Ovary (tissue), 9 donors: ENCODE measurements around the gene NAV2. TPM values are rescaled to one million over a fixed set of nuclear protein-coding genes. Genes with fewer than 3 reads are reported as not detected.

Experiments
- DNase-seq, 5 donors: peaks; one replicate each; pipeline ENCODE4 v3.0.0-alpha.2; 2019 to 2020
- H3K27ac ChIP-seq, 2 donors: fragments of 200-600 bp; one replicate each; pipeline versions ENCODE4 v1.5.1 to v1.8.0; 2019 to 2022
- H3K27me3 ChIP-seq: fragments of 200-600 bp; one replicate; pipeline ENCODE4 v1.8.0; 2022
- H3K36me3 ChIP-seq: fragments of 200-600 bp; sonication (generic); one replicate; pipeline ENCODE4 v1.5.1; 2019
- H3K4me1 ChIP-seq: one replicate; pipeline ENCODE4 v1.8.1; 2013; ENCODE audit warnings: mild to moderate bottlenecking, moderate library complexity; ENCODE audit not compliant: insufficient read depth
- H3K4me3 ChIP-seq: fragments of 200-600 bp; sonication (generic); one replicate; pipeline ENCODE4 v1.5.1; 2017
- H3K9me3 ChIP-seq, 2 donors: fragments of 200-600 bp in 1 of 2; sonication (generic) in 1 of 2; one replicate each; pipeline versions ENCODE4 v1.5.1 to v1.8.1; 2013 to 2019; ENCODE audit warnings: mild to moderate bottlenecking in 1 of 2, moderate library complexity in 1 of 2
- CTCF ChIP-seq, 3 donors: fragments of 450-650 bp in 2 of 3; fragments of 200-600 bp in 1 of 3; IDR thresholded peaks; one replicate each; pipeline versions ENCODE4 v1.5.1 to v1.8.0; 2016 to 2022; ENCODE audit warnings: antibody characterized with exemption in 3 of 3, mild to moderate bottlenecking in 1 of 3
- EP300 ChIP-seq: sonication (generic); formaldehyde crosslinking; IDR thresholded peaks from one replicate; pipeline ENCODE4 v1.6.1; 2017; ENCODE audit warnings: antibody characterized with exemption
- POLR2A ChIP-seq: fragments of 450-650 bp; IDR thresholded peaks from one replicate; pipeline ENCODE4 v1.6.1; 2017; ENCODE audit warnings: antibody characterized with exemption, mild to moderate bottlenecking, moderate library complexity
- WGBS, 3 donors: extraction: QIAGEN DNeasy Blood & Tissue Kit in 1 of 3; methylation state at CpG; one replicate each; pipeline versions ENCODE4 v1.1.5 to v1.1.7; 2013 to 2017; 5-methylcytosine and 5-hydroxymethylcytosine counted together
- intact Hi-C, 4 donors: fragments of 100-400 bp; cut with DNase I; formaldehyde crosslinking; loops; one replicate each; pipeline versions ENCODE4 v1.11.0 to v1.15.1; 2022 to 2023
- polyA plus RNA-seq, 2 donors: library from polyadenylated mRNA; stranded (reverse); fragments of 200-250 nt in 1 of 2; fragments of 350-450 nt in 1 of 2; fragmentation: Illumina TruSeq in 1 of 2; extraction: RNeasy Lipid Tissue Mini Kit (QIAGEN cat#74804) in 1 of 2; gene quantifications; one replicate each; pipeline ENCODE4 v1.2.3, GENCODE V29; 2013 to 2014
- total RNA-seq, 7 donors: library from RNA; depleted of rRNA in 2 of 7; stranded (reverse); fragments of >200 nt in 2 of 7; fragmentation: NEBNext Ultra II Directional in 3 of 7; extraction: Animal tissue kit (Norgen Biotek cat#: 25700) in 3 of 7; gene quantifications; one replicate each; pipeline versions ENCODE4 v1.1.0 to v1.2.4, GENCODE V29; 2016 to 2023
- donor health status: DM: no; HTN: no; CAD: no; lungs with moderate emphysema.
- donor health status: DM: no; HTN: no; CAD: no.
- donor health status: Bipolar disorder and iron deficiency.
- donor health status: DM: yes; HTN: yes; CAD: no.
- donor health status: DM: no; HTN: no; CAD: no.
- donor health status: DM: yes; HTN: yes; CAD: no.

NAV2 gene
- total and polyA plus RNA-seq, 9 donors = 2.9 to 14.1 (median 7.8) TPM

GRCh38 chr11:19683862-19684491 is 28.7 kb upstream of the NAV2 start:
- H3K4me1 ChIP-seq = peaks cover 1% of the 10 kb centered on the region
- TF ChIP-seq POLR2A (no peak), CTCF (IDR thresholded peaks at IDR 0.05) (no peak), EP300 (no peak)
- DNase-seq = no peak
- no peak overlapping the region for H3K4me3 ChIP-seq
- H3K27me3 ChIP-seq = no peaks in the 10 kb centered on the region
- no peaks in the 10 kb centered on the region for H3K9me3 ChIP-seq
- whole genome bisulfite sequencing, 3 donors = 78 to 80% (median 79%) methylated on average over 2 of the region's 2 CpGs
- no peak overlapping the region for H3K27ac ChIP-seq
- intact Hi-C loops = no loop called here
- H3K36me3 ChIP-seq = no peaks in the 10 kb centered on the region

- Histone ChIP-seq H3K4me3 (no peak overlapping the region), H3K4me1 (no peaks in the 10 kb centered on the region), H3K36me3 (no peaks in the 10 kb centered on the region), H3K27ac (no peak overlapping the region), H3K27me3 (no peaks in the 10 kb centered on the region), H3K9me3 (no peaks in the 10 kb centered on the region)
- intact Hi-C loops = no loop called here
- no peak for DNase-seq
- 94 to 95% (median 95%) methylated on average over 1 of the region's 1 CpG for WGBS, 3 donors
- no peak for TF ChIP-seq EP300
- no peak for TF ChIP-seq CTCF (IDR thresholded peaks at IDR 0.05)
- TF ChIP-seq POLR2A = no peak
Observed at GRCh38 chr11:19686234-19686633, 26.4 kb upstream of the NAV2 start.

GRCh38 chr11:19687392-19687791 is 25.2 kb upstream of the NAV2 start:
- no peak for DNase-seq

GRCh38 chr11:19689281-19690000 is 23.2 kb upstream of the NAV2 start:
- intact Hi-C loops = no loop called here
- TF ChIP-seq CTCF (IDR thresholded peaks at IDR 0.05) (no peak), POLR2A (no peak), EP300 (no peak)
- H3K9me3 ChIP-seq = no peaks in the 10 kb centered on the region
- 87 to 91% (median 87%) methylated on average over 8 of the region's 8 CpGs for WGBS, 3 donors
- H3K27me3 ChIP-seq = no peaks in the 10 kb centered on the region
- H3K27ac ChIP-seq = no peak overlapping the region
- DNase-seq = no peak
- H3K4me3 ChIP-seq = no peak overlapping the region
- H3K36me3 ChIP-seq = no peaks in the 10 kb centered on the region
- no peaks in the 10 kb centered on the region for H3K4me1 ChIP-seq

More at GRCh38 chr11:19687392-19687791, 25.2 kb upstream of the NAV2 start:
- TF ChIP-seq POLR2A (no peak), EP300 (no peak), CTCF (IDR thresholded peaks at IDR 0.05) (no peak)
- no peak overlapping the region for H3K27ac ChIP-seq
- no peak overlapping the region for H3K4me3 ChIP-seq
- H3K4me1 ChIP-seq = no peaks in the 10 kb centered on the region
- intact Hi-C loops = no loop called here
- no peaks in the 10 kb centered on the region for H3K9me3 ChIP-seq
- WGBS, 3 donors = 94 to 96% (median 95%) methylated on average over 1 of the region's 1 CpG
- H3K27me3 ChIP-seq = no peaks in the 10 kb centered on the region
- H3K36me3 ChIP-seq = no peaks in the 10 kb centered on the region
